NCI-H2107 treated with DMSO at 0.1 percent for 48 hours (cell line): Measurements from ENCODE around the gene DQX1.
"Not testable (repeated sequence)": the region's sequence is repeated elsewhere in the genome, so short reads cannot be mapped to it uniquely, and the experiment has no call there.

ENCODE experiments used
- DNase-seq: peaks from one replicate; lab custom pipeline; 2025; ENCODE audit not compliant: unreplicated experiment; lab: John Stamatoyannopoulos, UW

DQX1 gene

DNA sequence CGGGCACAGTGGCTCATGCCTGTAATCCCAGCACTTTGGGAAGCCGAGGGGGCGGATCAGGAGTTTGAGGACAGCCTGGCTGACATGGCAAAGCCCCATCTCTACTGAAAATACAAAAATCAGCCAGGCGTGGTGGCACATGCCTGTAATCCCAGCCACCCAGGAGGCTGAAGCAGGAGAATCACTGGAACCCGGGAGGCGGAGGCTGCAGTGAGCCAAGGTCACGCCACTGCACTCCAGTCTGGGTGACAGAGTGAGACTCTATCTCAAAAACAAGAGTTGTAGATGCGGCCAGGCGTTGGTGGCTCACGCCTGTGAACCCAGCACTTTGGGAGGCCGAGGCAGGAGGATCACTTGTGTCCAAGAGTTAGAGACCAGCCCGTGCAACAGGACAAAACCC lies 55.3 kb downstream of the DQX1 start:
- DNase-seq, result not testable (repeated sequence)
